ENCODE data around the gene FAM171A1. TPM values are rescaled to one million over a fixed set of nuclear protein-coding genes. Genes with fewer than 3 reads are reported as not detected.
"Not testable (repeated sequence)": the region's sequence is repeated elsewhere in the genome, so short reads cannot be mapped to it uniquely, and the experiment has no call there.

The FAM171A1 gene
- total and polyA plus RNA-seq, 8 donors: 12.4 to 34.1 (median 21.4) TPM

DNA sequence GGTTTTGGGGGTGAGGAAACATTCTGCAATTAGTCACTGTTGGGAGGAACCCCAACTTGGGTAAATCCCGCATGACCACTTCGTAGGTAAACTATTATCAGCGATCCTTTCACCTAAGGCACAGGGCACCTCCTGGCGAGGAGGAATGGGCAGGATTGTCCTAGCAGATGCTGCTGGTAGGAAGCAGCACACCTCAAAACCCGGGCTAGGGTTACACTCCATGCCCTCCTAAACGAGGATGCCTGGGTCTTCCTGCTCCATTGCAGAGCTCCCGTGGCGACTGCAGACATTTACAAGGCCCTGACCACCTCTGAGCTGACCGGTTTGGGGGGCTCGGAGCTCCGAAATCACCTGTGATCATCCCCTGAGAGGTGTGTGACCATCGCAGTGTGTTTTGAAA is 92.3 kb downstream of the FAM171A1 start:
- 96 to 97% methylated on average over 12 of the region's 12 CpGs for WGBS, 2 donors
- H3K27me3 ChIP-seq: no peaks in the 10 kb centered on the region
- no peak overlapping the region for H3K4me3 ChIP-seq
- intact Hi-C loops (cut with DNase I): no loop called here
- no peak overlapping the region for H3K27ac ChIP-seq
- DNase-seq (no peak), FAIRE-seq (no peak), ATAC-seq (no peak)
- H3K9me3 ChIP-seq: no peaks in the 10 kb centered on the region
- peaks cover 0 to 11% (median 0%) of the 10 kb centered on the region in 3 donors for H3K36me3 ChIP-seq
- no peaks in the 10 kb centered on the region for H3K4me1 ChIP-seq
- TF ChIP-seq, protein P1, sequence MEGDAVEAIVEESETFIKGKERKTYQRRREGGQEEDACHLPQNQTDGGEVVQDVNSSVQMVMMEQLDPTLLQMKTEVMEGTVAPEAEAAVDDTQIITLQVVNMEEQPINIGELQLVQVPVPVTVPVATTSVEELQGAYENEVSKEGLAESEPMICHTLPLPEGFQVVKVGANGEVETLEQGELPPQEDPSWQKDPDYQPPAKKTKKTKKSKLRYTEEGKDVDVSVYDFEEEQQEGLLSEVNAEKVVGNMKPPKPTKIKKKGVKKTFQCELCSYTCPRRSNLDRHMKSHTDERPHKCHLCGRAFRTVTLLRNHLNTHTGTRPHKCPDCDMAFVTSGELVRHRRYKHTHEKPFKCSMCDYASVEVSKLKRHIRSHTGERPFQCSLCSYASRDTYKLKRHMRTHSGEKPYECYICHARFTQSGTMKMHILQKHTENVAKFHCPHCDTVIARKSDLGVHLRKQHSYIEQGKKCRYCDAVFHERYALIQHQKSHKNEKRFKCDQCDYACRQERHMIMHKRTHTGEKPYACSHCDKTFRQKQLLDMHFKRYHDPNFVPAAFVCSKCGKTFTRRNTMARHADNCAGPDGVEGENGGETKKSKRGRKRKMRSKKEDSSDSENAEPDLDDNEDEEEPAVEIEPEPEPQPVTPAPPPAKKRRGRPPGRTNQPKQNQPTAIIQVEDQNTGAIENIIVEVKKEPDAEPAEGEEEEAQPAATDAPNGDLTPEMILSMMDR (IDR thresholded peaks at IDR 0.05): no peak

DNA sequence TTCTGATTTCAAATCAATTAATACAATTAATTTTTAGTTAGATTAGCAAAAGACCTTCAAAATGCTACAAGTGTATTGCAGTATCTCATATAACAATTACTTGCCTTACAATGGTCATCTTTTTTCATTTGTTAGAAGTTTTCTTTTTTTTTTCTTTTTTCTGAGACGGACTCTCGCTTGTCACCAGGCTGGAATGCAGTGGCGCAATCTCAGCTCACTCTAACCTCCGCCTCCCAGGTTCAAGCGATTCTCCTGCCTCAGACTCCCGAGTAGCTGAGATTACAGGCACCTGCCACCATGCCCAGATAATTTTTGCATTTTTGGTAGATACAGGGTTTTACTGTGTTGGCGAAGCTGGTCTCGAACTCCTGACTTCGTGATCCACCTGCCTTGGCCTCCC is 95.0 kb downstream of the FAM171A1 start:
- H3K36me3 ChIP-seq; DNase-seq; FAIRE-seq; H3K27ac ChIP-seq; H3K27me3 ChIP-seq; H3K9me3 ChIP-seq; H3K4me1 ChIP-seq; H3K4me3 ChIP-seq; ATAC-seq; intact Hi-C loops (cut with DNase I): not testable (repeated sequence)
- 88 to 92% methylated on average over 9 of the region's 9 CpGs for WGBS, 2 donors

DNA sequence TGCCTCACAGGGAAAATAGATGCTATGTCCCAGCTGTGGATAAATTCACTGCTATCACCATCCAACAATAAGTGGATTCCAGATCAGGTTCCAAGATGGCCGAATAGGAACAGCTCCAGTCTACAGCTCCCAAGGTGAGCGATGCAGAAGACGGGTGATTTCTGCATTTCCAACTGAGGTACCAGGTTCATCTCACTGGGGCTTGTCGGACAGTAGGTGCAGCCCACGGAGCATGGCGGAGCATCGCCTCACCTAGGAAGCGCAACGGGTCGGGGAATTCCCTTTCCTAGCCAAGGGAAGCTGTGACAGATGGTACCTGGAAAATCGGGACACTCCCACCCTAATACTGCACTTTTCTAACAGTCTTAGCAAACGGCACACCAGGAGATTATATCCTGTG is 101.3 kb downstream of the FAM171A1 start:
- intact Hi-C loops (cut with DNase I); FAIRE-seq: not testable (repeated sequence)
- WGBS, 2 donors: 89 to 98% methylated on average over 12 of the region's 12 CpGs

DNA sequence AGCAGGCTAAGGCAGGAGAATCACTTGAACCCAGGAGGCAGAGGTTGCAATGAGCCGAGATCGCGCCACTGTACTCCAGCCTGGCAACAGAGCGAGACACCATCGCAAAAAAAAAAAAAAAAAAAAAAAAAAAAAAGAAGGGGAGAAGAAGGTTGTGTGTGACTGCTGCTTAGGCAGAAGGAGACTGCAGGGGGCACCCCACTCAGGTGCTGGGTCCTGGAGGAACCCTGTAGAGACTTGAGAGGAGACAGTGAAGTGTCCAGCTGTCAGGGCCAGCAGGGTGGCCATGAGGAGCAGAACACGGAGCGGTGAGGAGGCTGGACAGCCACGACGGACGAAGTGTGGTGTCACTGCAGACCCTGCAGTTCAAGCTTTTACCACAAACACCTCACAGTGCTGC is 103.6 kb downstream of the FAM171A1 start:
- ATAC-seq: no peak
- Histone ChIP-seq H3K27ac (no peak overlapping the region), H3K9me3 (no peaks in the 10 kb centered on the region), H3K27me3 (no peaks in the 10 kb centered on the region), H3K4me1 (no peaks in the 10 kb centered on the region), H3K4me3 (no peak overlapping the region), H3K36me3 (no peaks in the 10 kb centered on the region)
- TF ChIP-seq, protein P1 (IDR thresholded peaks at IDR 0.05): no peak
- WGBS, 2 donors: 84 to 88% methylated on average over 10 of the region's 10 CpGs
- intact Hi-C loops (cut with DNase I): no loop called here
- no peak for DNase-seq
- FAIRE-seq: no peak

More for the DNA sequence above, 101.3 kb downstream of the FAM171A1 start:
- not testable (repeated sequence) for ATAC-seq, H3K27me3 ChIP-seq, H3K36me3 ChIP-seq, H3K9me3 ChIP-seq, H3K4me3 ChIP-seq, H3K27ac ChIP-seq, H3K4me1 ChIP-seq, DNase-seq

DNA sequence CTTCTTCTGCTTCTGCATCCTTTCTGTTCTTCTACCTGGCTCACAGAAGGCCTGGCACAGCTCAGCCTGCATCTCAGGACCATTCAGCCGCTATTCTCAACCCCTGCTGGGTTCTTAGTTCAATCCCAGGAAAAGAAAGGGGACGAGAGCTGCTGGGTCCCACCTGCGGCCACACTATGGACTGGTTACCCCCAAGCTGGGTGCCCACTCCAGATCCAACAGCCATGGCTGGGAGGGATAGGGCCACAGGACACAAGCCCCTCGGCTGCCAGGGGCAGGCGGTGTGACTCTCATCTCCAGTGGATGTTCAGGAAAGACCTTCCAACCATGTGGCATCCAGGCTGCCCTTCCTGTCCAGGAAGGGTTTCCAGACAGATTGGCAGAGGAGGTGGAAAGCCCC is 105.0 kb downstream of the FAM171A1 start:
- Histone ChIP-seq H3K27ac (no peak overlapping the region), H3K36me3 (no peaks in the 10 kb centered on the region), H3K9me3 (no peaks in the 10 kb centered on the region), H3K27me3 (no peaks in the 10 kb centered on the region), H3K4me1 (no peaks in the 10 kb centered on the region), H3K4me3 (no peak overlapping the region)
- TF ChIP-seq, protein P1 (IDR thresholded peaks at IDR 0.05): no peak
- ATAC-seq (no peak), DNase-seq (no peak), FAIRE-seq (no peak)
- 96 to 97% methylated on average over 5 of the region's 5 CpGs for WGBS, 2 donors
- intact Hi-C loops (cut with DNase I): no loop called here

DNA sequence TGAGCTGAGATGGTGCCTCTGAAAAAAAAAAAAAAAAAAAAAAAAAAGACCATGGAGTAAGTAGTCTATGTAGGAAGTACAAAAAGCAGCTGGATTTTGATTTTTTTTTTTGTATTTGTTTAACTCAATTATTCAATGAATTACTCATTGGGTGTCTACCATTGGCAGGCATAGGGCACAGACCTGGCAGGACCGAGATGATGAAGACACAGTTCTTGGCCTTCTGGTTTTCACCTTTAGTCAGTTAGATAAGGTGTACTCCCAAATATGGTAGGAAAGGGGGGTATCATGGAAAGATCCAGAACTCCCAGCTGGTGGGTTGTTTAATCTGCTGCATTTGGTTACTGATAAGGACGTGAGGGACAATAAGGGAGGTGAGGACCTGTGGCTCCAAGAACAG is 105.5 kb downstream of the FAM171A1 start:
- no peak for FAIRE-seq
- no peak overlapping the region for H3K27ac ChIP-seq
- WGBS, 2 donors: 48 to 58% methylated on average over 2 of the region's 2 CpGs
- TF ChIP-seq, protein P1 (IDR thresholded peaks at IDR 0.05): no peak
- no peaks in the 10 kb centered on the region for H3K27me3 ChIP-seq
- H3K4me3 ChIP-seq: no peak overlapping the region
- H3K4me1 ChIP-seq: no peaks in the 10 kb centered on the region
- DNase-seq: no peak
- peak in 1 of 4 donors; percentile 23 for ATAC-seq
- intact Hi-C loops (cut with DNase I): no loop called here
- no peaks in the 10 kb centered on the region for H3K36me3 ChIP-seq
- no peaks in the 10 kb centered on the region for H3K9me3 ChIP-seq

All from pancreas (tissue), 10 donors.